ENCODE measurements around the gene BICD1.
"Not testable (repeated sequence)": the region's sequence is repeated elsewhere in the genome, so short reads cannot be mapped to it uniquely, and the experiment has no call there.

DNA sequence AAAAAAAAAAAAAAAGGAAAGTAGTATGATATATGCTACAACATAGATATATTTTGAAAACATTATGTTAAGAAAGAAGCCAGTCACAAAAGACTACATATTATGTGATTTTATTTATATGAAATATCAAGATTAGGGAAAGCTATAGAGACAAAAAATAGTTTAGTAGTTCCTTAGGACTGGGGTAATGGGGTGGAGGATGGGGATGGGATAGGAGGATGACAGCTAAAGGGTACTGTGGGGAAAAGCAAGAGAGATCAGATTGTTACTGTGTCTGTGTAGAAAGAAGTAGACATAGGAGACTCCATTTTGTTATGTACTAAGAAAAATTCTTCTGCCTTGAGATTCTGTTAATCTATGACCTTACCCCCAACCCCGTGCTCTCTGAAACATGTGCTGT is 7.4 kb upstream of the BICD1 start:
- TF ChIP-seq POLR2AphosphoS5, POLR2A (IDR thresholded peaks at IDR 0.05): not testable (repeated sequence)
- TF ChIP-seq, protein P1, sequence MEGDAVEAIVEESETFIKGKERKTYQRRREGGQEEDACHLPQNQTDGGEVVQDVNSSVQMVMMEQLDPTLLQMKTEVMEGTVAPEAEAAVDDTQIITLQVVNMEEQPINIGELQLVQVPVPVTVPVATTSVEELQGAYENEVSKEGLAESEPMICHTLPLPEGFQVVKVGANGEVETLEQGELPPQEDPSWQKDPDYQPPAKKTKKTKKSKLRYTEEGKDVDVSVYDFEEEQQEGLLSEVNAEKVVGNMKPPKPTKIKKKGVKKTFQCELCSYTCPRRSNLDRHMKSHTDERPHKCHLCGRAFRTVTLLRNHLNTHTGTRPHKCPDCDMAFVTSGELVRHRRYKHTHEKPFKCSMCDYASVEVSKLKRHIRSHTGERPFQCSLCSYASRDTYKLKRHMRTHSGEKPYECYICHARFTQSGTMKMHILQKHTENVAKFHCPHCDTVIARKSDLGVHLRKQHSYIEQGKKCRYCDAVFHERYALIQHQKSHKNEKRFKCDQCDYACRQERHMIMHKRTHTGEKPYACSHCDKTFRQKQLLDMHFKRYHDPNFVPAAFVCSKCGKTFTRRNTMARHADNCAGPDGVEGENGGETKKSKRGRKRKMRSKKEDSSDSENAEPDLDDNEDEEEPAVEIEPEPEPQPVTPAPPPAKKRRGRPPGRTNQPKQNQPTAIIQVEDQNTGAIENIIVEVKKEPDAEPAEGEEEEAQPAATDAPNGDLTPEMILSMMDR (IDR thresholded peaks at IDR 0.05 in 8 of 11, conservative IDR thresholded peaks at IDR 0.05 in 3 of 11), result not testable (repeated sequence)

All from spleen (tissue), 7 donors.